Measurements from ENCODE around the gene SPATA17.
"Not testable (repeated sequence)": the region's sequence is repeated elsewhere in the genome, so short reads cannot be mapped to it uniquely, and the experiment has no call there.

The SPATA17 gene

DNA sequence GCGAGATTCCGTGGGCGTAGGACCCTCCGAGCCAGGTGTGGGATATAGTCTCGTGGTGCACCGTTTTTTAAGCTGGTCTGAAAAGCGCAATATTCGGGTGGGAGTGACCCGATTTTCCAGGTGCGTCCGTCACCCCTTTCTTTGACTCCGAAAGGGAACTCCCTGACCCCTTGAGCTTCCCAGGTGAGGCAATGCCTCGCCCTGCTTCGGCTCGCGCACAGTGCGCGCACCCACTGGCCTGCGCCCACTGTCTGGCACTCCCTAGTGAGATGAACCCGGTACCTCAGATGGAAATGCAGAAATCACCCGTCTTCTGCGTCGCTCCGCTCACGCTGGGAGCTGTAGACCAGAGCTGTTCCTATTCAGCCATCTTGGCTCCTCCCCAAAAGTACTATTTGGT, 65.0 kb downstream of the SPATA17 start:
- H3K4me1 ChIP-seq (ENCODE audit: control insufficient read depth, insufficient read depth, low read length); H3K4me3 ChIP-seq (ENCODE audit: low read depth, low read length); H3K9me3 ChIP-seq (ENCODE audit: control insufficient read depth, insufficient read depth, low read depth, low read length); H3K27ac ChIP-seq (ENCODE audit: extremely low read depth, low read depth, low read length); POLR2A ChIA-PET; H3K36me3 ChIP-seq (ENCODE audit: control insufficient read depth in 2 of 2, insufficient read depth in 1 of 2, low read length in 2 of 2): not testable (repeated sequence)
- TF ChIP-seq, protein P1, sequence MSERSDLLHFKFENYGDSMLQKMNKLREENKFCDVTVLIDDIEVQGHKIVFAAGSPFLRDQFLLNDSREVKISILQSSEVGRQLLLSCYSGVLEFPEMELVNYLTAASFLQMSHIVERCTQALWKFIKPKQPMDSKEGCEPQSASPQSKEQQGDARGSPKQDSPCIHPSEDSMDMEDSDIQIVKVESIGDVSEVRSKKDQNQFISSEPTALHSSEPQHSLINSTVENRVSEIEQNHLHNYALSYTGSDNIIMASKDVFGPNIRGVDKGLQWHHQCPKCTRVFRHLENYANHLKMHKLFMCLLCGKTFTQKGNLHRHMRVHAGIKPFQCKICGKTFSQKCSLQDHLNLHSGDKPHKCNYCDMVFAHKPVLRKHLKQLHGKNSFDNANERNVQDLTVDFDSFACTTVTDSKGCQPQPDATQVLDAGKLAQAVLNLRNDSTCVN (tag by site-specific recombination; optimal IDR thresholded peaks at IDR 0.05): peak; percentile 51
- TF ChIP-seq PRDM1 (tag by site-specific recombination; IDR thresholded peaks at IDR 0.05) (0 out of 2 replicates have a peak, but pooled peaks have one; percentile 19), ZNF335 (tag by site-specific recombination; conservative IDR thresholded peaks at IDR 0.05) (peak; percentile 19; the same call in 1 of the 2 replicates), EGR2 (tag by site-specific recombination; IDR thresholded peaks at IDR 0.05; ENCODE audit: low read depth) (0 out of 2 replicates have a peak, but pooled peaks have one; percentile 13), ZBTB48 (tag by site-specific recombination; IDR thresholded peaks at IDR 0.05) (peak; percentile 52; the same call in 1 of the 2 replicates), ZNF341 (tag by site-specific recombination; IDR thresholded peaks at IDR 0.05; ENCODE audit: low read depth) (peak; percentile 73), ZBTB20 (tag by site-specific recombination; IDR thresholded peaks at IDR 0.05) (peak; percentile 38; the same call in 1 of the 2 replicates), ZFHX2 (tag by site-specific recombination; conservative IDR thresholded peaks at IDR 0.05) (0 out of 2 replicates have a peak, but pooled peaks have one; percentile 15), ZNF501 (tag by site-specific recombination; IDR thresholded peaks at IDR 0.05) (peak; percentile 73; the same call in 1 of the 2 replicates)
- TF ChIP-seq, protein P2, sequence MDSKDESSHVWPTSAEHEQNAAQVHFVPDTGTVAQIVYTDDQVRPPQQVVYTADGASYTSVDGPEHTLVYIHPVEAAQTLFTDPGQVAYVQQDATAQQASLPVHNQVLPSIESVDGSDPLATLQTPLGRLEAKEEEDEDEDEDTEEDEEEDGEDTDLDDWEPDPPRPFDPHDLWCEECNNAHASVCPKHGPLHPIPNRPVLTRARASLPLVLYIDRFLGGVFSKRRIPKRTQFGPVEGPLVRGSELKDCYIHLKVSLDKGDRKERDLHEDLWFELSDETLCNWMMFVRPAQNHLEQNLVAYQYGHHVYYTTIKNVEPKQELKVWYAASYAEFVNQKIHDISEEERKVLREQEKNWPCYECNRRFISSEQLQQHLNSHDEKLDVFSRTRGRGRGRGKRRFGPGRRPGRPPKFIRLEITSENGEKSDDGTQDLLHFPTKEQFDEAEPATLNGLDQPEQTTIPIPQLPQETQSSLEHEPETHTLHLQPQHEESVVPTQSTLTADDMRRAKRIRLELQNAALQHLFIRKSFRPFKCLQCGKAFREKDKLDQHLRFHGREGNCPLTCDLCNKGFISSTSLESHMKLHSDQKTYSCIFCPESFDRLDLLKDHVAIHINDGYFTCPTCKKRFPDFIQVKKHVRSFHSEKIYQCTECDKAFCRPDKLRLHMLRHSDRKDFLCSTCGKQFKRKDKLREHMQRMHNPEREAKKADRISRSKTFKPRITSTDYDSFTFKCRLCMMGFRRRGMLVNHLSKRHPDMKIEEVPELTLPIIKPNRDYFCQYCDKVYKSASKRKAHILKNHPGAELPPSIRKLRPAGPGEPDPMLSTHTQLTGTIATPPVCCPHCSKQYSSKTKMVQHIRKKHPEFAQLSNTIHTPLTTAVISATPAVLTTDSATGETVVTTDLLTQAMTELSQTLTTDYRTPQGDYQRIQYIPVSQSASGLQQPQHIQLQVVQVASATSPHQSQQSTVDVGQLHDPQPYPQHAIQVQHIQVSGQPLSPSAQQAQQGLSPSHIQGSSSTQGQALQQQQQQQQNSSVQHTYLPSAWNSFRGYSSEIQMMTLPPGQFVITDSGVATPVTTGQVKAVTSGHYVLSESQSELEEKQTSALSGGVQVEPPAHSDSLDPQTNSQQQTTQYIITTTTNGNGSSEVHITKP (tag by site-specific recombination; IDR thresholded peaks at IDR 0.05): peak; percentile 25; the same call in 1 of the 2 replicates
- CTCF ChIA-PET: interaction anchor here (0.6 kb wide), 1 partner anchor 674 kb away, joined by 3 read pairs; no protein-coding TSS in a partner anchor

DNA sequence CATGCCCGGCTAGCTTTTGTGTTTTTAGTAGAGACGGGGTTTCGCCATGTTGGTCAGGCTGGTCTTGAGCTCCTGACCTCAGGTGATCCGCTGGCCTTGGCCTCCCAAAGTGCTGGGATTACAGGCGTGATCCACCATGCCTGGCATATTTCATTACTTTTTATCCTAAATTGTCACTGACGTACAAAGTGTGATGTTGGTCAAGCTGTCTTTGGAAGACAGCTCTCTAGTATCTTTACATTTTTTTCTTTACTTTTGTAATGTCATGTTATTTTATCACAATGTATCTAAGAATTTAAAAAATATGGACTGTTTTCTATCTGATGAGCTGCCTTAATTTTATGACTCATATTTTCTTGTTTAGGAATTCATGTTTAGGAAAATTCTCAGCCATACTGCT, 72.2 kb downstream of the SPATA17 start:
- no peak for TF ChIP-seq ZNF747 (tag by site-specific recombination; IDR thresholded peaks at IDR 0.05)
- TF ChIP-seq ZNF324 (tag by site-specific recombination; IDR thresholded peaks at IDR 0.05): no peak
- TF ChIP-seq GLIS1 (tag by site-specific recombination; IDR thresholded peaks at IDR 0.05): no peak
- TF ChIP-seq ZSCAN16 (tag by site-specific recombination; IDR thresholded peaks at IDR 0.05): no peak
- TF ChIP-seq ZNF19 (tag by site-specific recombination; IDR thresholded peaks at IDR 0.05; ENCODE audit: low read depth): no peak
- no peak for TF ChIP-seq ZNF274 (IDR thresholded peaks at IDR 0.05; ENCODE audit: low read length)
- TF ChIP-seq ZNF274 (tag by site-specific recombination; IDR thresholded peaks at IDR 0.05; ENCODE audit: borderline replicate concordance): no peak
- TF ChIP-seq, protein P3, sequence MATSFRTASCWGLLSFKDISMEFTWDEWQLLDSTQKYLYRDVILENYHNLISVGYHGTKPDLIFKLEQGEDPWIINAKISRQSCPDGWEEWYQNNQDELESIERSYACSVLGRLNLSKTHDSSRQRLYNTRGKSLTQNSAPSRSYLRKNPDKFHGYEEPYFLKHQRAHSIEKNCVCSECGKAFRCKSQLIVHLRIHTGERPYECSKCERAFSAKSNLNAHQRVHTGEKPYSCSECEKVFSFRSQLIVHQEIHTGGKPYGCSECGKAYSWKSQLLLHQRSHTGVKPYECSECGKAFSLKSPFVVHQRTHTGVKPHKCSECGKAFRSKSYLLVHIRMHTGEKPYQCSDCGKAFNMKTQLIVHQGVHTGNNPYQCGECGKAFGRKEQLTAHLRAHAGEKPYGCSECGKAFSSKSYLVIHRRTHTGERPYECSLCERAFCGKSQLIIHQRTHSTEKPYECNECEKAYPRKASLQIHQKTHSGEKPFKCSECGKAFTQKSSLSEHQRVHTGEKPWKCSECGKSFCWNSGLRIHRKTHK (tag by site-specific recombination; IDR thresholded peaks at IDR 0.05): no peak
- no peak for TF ChIP-seq ZNF350 (tag by site-specific recombination; IDR thresholded peaks at IDR 0.05)
- TF ChIP-seq GLIS2 (tag by site-specific recombination; IDR thresholded peaks at IDR 0.05): no peak
- TF ChIP-seq ZBTB1 (tag by site-specific recombination; IDR thresholded peaks at IDR 0.05): no peak
- TF ChIP-seq, protein P4, sequence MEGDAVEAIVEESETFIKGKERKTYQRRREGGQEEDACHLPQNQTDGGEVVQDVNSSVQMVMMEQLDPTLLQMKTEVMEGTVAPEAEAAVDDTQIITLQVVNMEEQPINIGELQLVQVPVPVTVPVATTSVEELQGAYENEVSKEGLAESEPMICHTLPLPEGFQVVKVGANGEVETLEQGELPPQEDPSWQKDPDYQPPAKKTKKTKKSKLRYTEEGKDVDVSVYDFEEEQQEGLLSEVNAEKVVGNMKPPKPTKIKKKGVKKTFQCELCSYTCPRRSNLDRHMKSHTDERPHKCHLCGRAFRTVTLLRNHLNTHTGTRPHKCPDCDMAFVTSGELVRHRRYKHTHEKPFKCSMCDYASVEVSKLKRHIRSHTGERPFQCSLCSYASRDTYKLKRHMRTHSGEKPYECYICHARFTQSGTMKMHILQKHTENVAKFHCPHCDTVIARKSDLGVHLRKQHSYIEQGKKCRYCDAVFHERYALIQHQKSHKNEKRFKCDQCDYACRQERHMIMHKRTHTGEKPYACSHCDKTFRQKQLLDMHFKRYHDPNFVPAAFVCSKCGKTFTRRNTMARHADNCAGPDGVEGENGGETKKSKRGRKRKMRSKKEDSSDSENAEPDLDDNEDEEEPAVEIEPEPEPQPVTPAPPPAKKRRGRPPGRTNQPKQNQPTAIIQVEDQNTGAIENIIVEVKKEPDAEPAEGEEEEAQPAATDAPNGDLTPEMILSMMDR (tag by site-specific recombination; IDR thresholded peaks at IDR 0.05): no peak
- no peak for TF ChIP-seq ZNF600 (tag by site-specific recombination; IDR thresholded peaks at IDR 0.05)
- TF ChIP-seq MEIS1 (CRISPR knock-in tag; IDR thresholded peaks at IDR 0.05; ENCODE audit: borderline replicate concordance): no peak
- TF ChIP-seq, protein P5, sequence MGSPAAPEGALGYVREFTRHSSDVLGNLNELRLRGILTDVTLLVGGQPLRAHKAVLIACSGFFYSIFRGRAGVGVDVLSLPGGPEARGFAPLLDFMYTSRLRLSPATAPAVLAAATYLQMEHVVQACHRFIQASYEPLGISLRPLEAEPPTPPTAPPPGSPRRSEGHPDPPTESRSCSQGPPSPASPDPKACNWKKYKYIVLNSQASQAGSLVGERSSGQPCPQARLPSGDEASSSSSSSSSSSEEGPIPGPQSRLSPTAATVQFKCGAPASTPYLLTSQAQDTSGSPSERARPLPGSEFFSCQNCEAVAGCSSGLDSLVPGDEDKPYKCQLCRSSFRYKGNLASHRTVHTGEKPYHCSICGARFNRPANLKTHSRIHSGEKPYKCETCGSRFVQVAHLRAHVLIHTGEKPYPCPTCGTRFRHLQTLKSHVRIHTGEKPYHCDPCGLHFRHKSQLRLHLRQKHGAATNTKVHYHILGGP (tag by site-specific recombination; IDR thresholded peaks at IDR 0.05): no peak
- no peak for TF ChIP-seq ZNF707 (tag by site-specific recombination; IDR thresholded peaks at IDR 0.05)
- no peak for TF ChIP-seq FEZF1 (tag by site-specific recombination; IDR thresholded peaks at IDR 0.05)
- POLR2A ChIA-PET: no interaction called here
- Histone ChIP-seq H3K27ac (ENCODE audit: extremely low read depth, low read depth, low read length) (no peak overlapping the region), H3K36me3 (ENCODE audit: control insufficient read depth in 2 of 2, insufficient read depth in 1 of 2, low read length in 2 of 2) (no peaks in the 10 kb centered on the region), H3K9me3 (ENCODE audit: control insufficient read depth, insufficient read depth, low read depth, low read length) (no peaks in the 10 kb centered on the region), H3K4me1 (ENCODE audit: control insufficient read depth, insufficient read depth, low read length) (no peaks in the 10 kb centered on the region), H3K4me3 (ENCODE audit: low read depth, low read length) (no peak overlapping the region)
- CTCF ChIA-PET: interaction anchor here (0.6 to 0.7 kb wide), 2 partner anchors 103 to 481 kb away, joined by 3 read pairs; no protein-coding TSS in a partner anchor

Measured in HEK293 (cell line).